Gastroesophageal sphincter (tissue), 3 donors: ENCODE results near the gene ICE1.

Experiments
- CTCF ChIP-seq, 4 experiments: fragments of 200-600 bp in 2 of 4; fragments of 450-650 bp in 2 of 4; sonication (generic) in 1 of 4; IDR thresholded peaks; one replicate each; pipeline ENCODE4 v1.5.1; 2017 to 2019; ENCODE audit warnings: antibody characterized with exemption in 4 of 4, mild to moderate bottlenecking in 2 of 4, moderate library complexity in 2 of 4
- EP300 ChIP-seq: sonication (generic); formaldehyde crosslinking; IDR thresholded peaks from one replicate; pipeline ENCODE4 v1.6.1; 2017; ENCODE audit warnings: antibody characterized with exemption, mild to moderate bottlenecking
- POLR2A ChIP-seq, 2 donors: fragments of 450-650 bp; IDR thresholded peaks; one replicate each; pipeline ENCODE4 v1.6.1; 2017; ENCODE audit warnings: antibody characterized with exemption in 2 of 2, mild to moderate bottlenecking in 2 of 2, moderate library complexity in 1 of 2
- POLR2AphosphoS5 ChIP-seq: sonication (generic); formaldehyde crosslinking; IDR thresholded peaks from one replicate; pipeline ENCODE4 v1.6.1; 2017; ENCODE audit warnings: antibody characterized with exemption

- TF ChIP-seq CTCF (IDR thresholded peaks at IDR 0.05) (no peak), POLR2AphosphoS5 (no peak), POLR2A (IDR thresholded peaks at IDR 0.05) (no peak), EP300 (no peak)
Measured at GRCh38 chr5:5539590-5539989, 117.1 kb downstream of the ICE1 start.
